IMR-90 (cell line): ENCODE data around the gene NRN1. TPM values are rescaled to one million over a fixed set of nuclear protein-coding genes. Genes with fewer than 3 reads are reported as not detected.

Source experiments
- ATAC-seq: fragments of 200-7000 bp; cut with Tn5 transposase; 2 replicates; pipeline ENCODE4 v1.9.1; 2020; ENCODE audit warnings: low read depth, mild to moderate bottlenecking, moderate library complexity
- BruUV-seq: library from RNA; stranded (reverse); fragments of 400-500 nt; replicated peaks from 2 replicates; lab custom pipeline; 2021; lab: Mats Ljungman, UMichigan
- CTCF ChIA-PET: fragments of 300-600 bp; formaldehyde crosslinking; extraction: SDS; loops from one replicate; lab custom pipeline; 2021; ENCODE audit warnings: antibody characterized with exemption; lab: Yijun Ruan, JAX
- POLR2A ChIA-PET: fragments of 300-600 bp; sonication (Branson Sonifier 250); formaldehyde crosslinking; loops from one replicate; lab custom pipeline; 2022; ENCODE audit warnings: antibody characterized with exemption; ENCODE audit not compliant: unreplicated experiment; lab: Charles Lee
- DNase-seq: peaks from one replicate; pipeline ENCODE4 v3.0.0; 2013
- H2AFZ ChIP-seq: replicated peaks from 2 replicates; pipeline ENCODE3; 2013; ENCODE audit warnings: low read length, mild to moderate bottlenecking; ENCODE audit not compliant: poor library complexity
- H2AK5ac ChIP-seq: 2 replicates; pipeline ENCODE4 v1.6.1; 2013; ENCODE audit warnings: low read depth, low read length, inconsistent platforms
- H2AK9ac ChIP-seq: replicated peaks from 2 replicates; pipeline ENCODE3; 2013; ENCODE audit warnings: mild to moderate bottlenecking, low read depth, low read length, moderate library complexity; ENCODE audit not compliant: poor library complexity
- H2BK120ac ChIP-seq: 2 replicates; pipeline ENCODE4 v1.6.1; 2013; ENCODE audit warnings: low read depth, low read length, inconsistent platforms
- H2BK15ac ChIP-seq: 3 replicates; pipeline ENCODE4 v1.6.1; 2013; ENCODE audit warnings: low read depth, low read length, inconsistent platforms
- H2BK20ac ChIP-seq: 2 replicates; pipeline ENCODE4 v1.6.1; 2013; ENCODE audit warnings: low read depth, mild to moderate bottlenecking, inconsistent platforms, low read length, moderate library complexity
- H2BK5ac ChIP-seq: 2 replicates; pipeline ENCODE4 v1.6.1; 2013; ENCODE audit warnings: mild to moderate bottlenecking, low read depth, low read length, inconsistent platforms; ENCODE audit not compliant: poor library complexity, severe bottlenecking
- H3K14ac ChIP-seq: replicated peaks from 2 replicates; pipeline ENCODE4 v1.6.1; 2013; ENCODE audit warnings: low read depth, low read length, inconsistent platforms
- H3K18ac ChIP-seq: 2 replicates; pipeline ENCODE4 v1.6.1; 2013; ENCODE audit warnings: low read depth, low read length, control low read depth
- H3K23ac ChIP-seq: 2 replicates; pipeline ENCODE4 v1.6.1; 2013; ENCODE audit warnings: low read depth, low read length, inconsistent platforms
- H3K27ac ChIP-seq: 2 replicates; pipeline ENCODE4 v1.5.1; 2013; ENCODE audit warnings: mild to moderate bottlenecking, control low read depth, low read length; ENCODE audit not compliant: insufficient read depth
- H3K27me3 ChIP-seq: 2 replicates; pipeline ENCODE4 v1.6.1; 2013; ENCODE audit warnings: low read length; ENCODE audit not compliant: control insufficient read depth, insufficient read depth
- H3K36me3 ChIP-seq: 2 replicates; pipeline ENCODE4 v1.6.1; 2013; ENCODE audit warnings: low read length, mixed read lengths; ENCODE audit not compliant: control insufficient read depth, insufficient read depth
- H3K4ac ChIP-seq: 2 replicates; pipeline ENCODE4 v1.6.1; 2013; ENCODE audit warnings: low read depth, low read length, inconsistent platforms
- H3K4me1 ChIP-seq: 2 replicates; pipeline ENCODE4 v1.6.1; 2013; ENCODE audit warnings: low read length, mixed read lengths; ENCODE audit not compliant: control insufficient read depth, insufficient read depth
- H3K4me2 ChIP-seq: 2 replicates; pipeline ENCODE4 v1.6.1; 2013; ENCODE audit warnings: low read depth, mild to moderate bottlenecking, control low read depth, low read length, moderate library complexity
- H3K4me3 ChIP-seq: 2 replicates; pipeline ENCODE4 v1.5.1; 2013; ENCODE audit warnings: low read depth, mild to moderate bottlenecking, control low read depth, low read length, moderate library complexity; ENCODE audit not compliant: insufficient read depth
- H3K56ac ChIP-seq: 2 replicates; pipeline ENCODE4 v1.6.1; 2013; ENCODE audit warnings: low read length, inconsistent platforms; ENCODE audit not compliant: insufficient read depth; ENCODE audit errors: extremely low read depth
- H3K79me1 ChIP-seq, 2 experiments: 2 replicates each; pipeline ENCODE4 v1.6.1; 2013; ENCODE audit warnings: low read length in 2 of 2, inconsistent platforms in 1 of 2, low read depth in 1 of 2
- H3K9ac ChIP-seq: 2 replicates; pipeline ENCODE4 v1.6.1; 2013; ENCODE audit warnings: low read depth, low read length, control low read depth
- H3K9me1 ChIP-seq: 2 replicates; pipeline ENCODE4 v1.6.1; 2013; ENCODE audit warnings: low read length, inconsistent platforms; ENCODE audit not compliant: insufficient read depth
- H3K9me3 ChIP-seq: 2 replicates; pipeline ENCODE4 v1.6.1; 2013; ENCODE audit warnings: low read length; ENCODE audit not compliant: control insufficient read depth, insufficient read depth
- H4K20me1 ChIP-seq: 2 replicates; pipeline ENCODE4 v1.6.1; 2013; ENCODE audit warnings: low read length, inconsistent platforms; ENCODE audit not compliant: insufficient read depth
- H4K5ac ChIP-seq: 2 replicates; pipeline ENCODE4 v1.6.1; 2013; ENCODE audit warnings: mild to moderate bottlenecking, low read depth, low read length, control low read depth
- H4K8ac ChIP-seq, 2 experiments: 2 replicates each; pipeline ENCODE4 v1.6.1; 2013; ENCODE audit warnings: low read depth in 2 of 2, low read length in 2 of 2, control low read depth in 1 of 2, inconsistent platforms in 1 of 2
- H4K91ac ChIP-seq: 2 replicates; pipeline ENCODE4 v1.6.1; 2013; ENCODE audit warnings: low read depth, low read length, inconsistent platforms; ENCODE audit not compliant: insufficient read depth
- CEBPB ChIP-seq: IDR thresholded peaks from 2 replicates; pipeline ENCODE4 v1.6.1; 2012; ENCODE audit warnings: low read depth, low read length, improper control_type of control experiment
- MAFK ChIP-seq: IDR thresholded peaks from 2 replicates; pipeline ENCODE4 v1.6.1; 2012; ENCODE audit warnings: low read depth, low read length, improper control_type of control experiment
- RAD21 ChIP-seq: IDR thresholded peaks from 2 replicates; pipeline ENCODE4 v1.6.1; 2012; ENCODE audit warnings: low read length, improper control_type of control experiment
- RCOR1 ChIP-seq: IDR thresholded peaks from 2 replicates; pipeline ENCODE4 v1.6.1; 2012; ENCODE audit warnings: mild to moderate bottlenecking, low read length, improper control_type of control experiment; ENCODE audit not compliant: insufficient replicate concordance
- SMC3 ChIP-seq: fragments of 150-350 bp; IDR thresholded peaks from 2 replicates; pipeline ENCODE4 v1.6.1; 2016; ENCODE audit warnings: low read depth, mild to moderate bottlenecking, antibody characterized with exemption, low read length, moderate library complexity
- WGBS, 2 experiments: methylation state at CpG; one replicate each; pipeline versions ENCODE4 v1.1.5 to v1.1.7; 2013; ENCODE audit warnings: missing lambda C conversion rate in 2 of 2; ENCODE audit not compliant: insufficient read length in 1 of 2; ENCODE audit errors: extremely low coverage in 2 of 2; 5-methylcytosine and 5-hydroxymethylcytosine counted together
- dilution Hi-C: fragments of 300-500 bp; cut with HindIII; formaldehyde crosslinking; loops from one replicate; pipeline ENCODE4 v1.14.3; 2018; ENCODE audit warnings: low sequenced_read_pairs; ENCODE audit not compliant: unreplicated experiment
- in situ Hi-C: fragments of 300-500 bp; cut with MboI; formaldehyde crosslinking; loops from 3 replicates; pipeline ENCODE4 v1.14.3; 2019; ENCODE audit warnings: low sequenced_read_pairs, inconsistent platforms, mixed read lengths
- intact Hi-C: fragments of 100-400 bp; cut with micrococcal nuclease; formaldehyde crosslinking; loops from 2 replicates; pipeline ENCODE4 v1.10.0; 2022
- polyA plus RNA-seq, 3 experiments: library from polyadenylated mRNA; depleted of rRNA; stranded (reverse); fragments of >200 nt; gene quantifications; 2 replicates each; pipeline ENCODE4 v1.2.3, GENCODE V29; 2012; ENCODE audit warnings: low replicate concordance in 1 of 3
- total RNA-seq: library from RNA; depleted of rRNA; stranded (reverse); fragments of >200 nt; gene quantifications from 2 replicates; pipeline ENCODE4 v1.2.3, GENCODE V29; 2012
- TF ChIP-seq, protein P1 (sequence below): fragments of 150-350 bp; IDR thresholded peaks from 2 replicates; pipeline ENCODE4 v1.6.1; 2016; ENCODE audit warnings: low read depth, mild to moderate bottlenecking, low read length, moderate library complexity, borderline replicate concordance

Gene NRN1
- total and polyA plus RNA-seq, 2 of the 4 experiments (the other 2 are of a cell fraction): not detected

DNA sequence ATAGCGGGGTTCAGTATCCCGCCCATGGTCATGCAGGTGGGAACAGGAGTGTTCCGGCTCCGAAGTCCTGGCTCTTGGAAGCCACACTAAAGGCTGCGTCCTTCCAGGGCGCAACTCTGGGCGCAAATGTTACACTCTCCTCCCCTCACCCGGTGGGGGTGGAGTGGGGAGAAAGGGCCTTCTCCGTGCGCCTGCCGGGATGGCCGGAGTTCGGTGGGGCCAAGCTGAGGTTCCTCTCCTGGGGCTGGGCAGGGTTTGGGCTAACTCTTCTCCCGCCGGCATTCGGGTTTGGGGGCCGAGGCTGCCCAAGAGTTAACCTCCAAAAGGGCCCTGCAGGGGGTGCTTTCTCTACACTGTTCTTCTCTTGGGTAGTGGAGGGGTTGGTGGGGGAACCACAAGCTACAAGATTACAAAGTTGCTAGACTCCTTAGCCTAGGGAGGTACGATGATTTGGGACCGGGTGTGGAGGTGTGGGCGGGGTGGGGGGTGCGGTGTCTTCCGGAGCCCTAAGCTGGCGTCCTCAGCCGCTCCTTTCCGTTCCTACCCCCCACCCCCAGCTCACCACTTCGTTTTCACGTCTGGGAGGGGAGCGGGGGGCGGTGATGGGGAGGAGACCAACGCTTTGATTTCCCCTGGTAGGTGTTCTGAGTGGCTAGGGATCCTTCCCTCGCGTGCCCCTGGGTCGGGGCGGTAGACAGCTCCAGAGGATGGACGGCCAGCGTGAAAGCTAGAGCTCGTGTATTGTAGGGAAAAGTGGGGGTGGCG, 12.3 kb downstream of the NRN1 start (continued):
- no peak for TF ChIP-seq RCOR1

DNA sequence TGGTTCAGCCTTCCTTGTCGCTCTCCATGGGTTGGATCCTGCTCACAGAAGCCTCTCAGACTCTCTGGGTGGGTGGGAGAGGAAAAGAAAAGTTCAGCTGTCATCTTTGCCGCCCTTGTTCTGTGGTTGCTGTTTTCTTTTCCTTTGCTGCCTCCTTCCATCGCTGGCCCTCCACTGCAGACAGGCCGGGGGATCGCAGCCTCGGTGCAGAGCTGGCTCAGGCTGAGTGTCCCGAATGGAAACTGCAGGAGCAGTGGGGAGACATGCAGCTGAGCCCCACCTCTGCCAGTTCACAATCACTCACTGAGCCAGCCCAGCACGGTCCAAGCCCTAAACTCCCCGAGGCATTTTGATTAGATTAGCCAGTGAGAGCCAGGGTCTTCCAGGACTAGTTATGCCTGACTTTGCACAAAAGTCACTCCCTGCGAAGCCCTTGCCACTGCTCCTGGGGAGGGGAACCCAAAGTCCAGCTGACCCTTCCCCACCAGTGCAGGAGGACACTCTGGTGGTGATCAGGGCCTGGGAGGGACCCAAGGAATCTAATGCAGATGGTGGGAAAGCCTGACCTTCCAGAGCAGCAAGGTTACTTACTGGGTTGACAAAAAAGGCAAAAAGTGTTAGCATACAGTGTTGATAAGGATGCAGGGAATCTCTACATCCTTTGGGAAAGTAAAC, 14.0 kb downstream of the NRN1 start:
- ATAC-seq (no peak), DNase-seq (no peak)
- Histone ChIP-seq H4K91ac (no peak overlapping the region), H2BK120ac (no peak overlapping the region), H3K14ac (no peak overlapping the region), H3K4ac (no peak overlapping the region), H2BK15ac (no peak overlapping the region), H4K8ac (no peak overlapping the region), H3K9me3 (peaks cover 1% of the 10 kb centered on the region; the same call in 1 of the 2 replicates), H2AK5ac (no peak overlapping the region), H3K18ac (no peak overlapping the region), H3K4me2 (no peak overlapping the region), H3K23ac (no peak overlapping the region), H2AFZ (no peak overlapping the region), H2BK20ac (no peak overlapping the region), H3K9ac (no peak overlapping the region), H3K27me3 (peaks cover 42% of the 10 kb centered on the region), H3K27ac (no peak overlapping the region), H3K4me3 (no peak overlapping the region), H2BK5ac (no peak overlapping the region), H3K36me3 (no peaks in the 10 kb centered on the region), H4K5ac (no peak overlapping the region), H3K56ac (no peak overlapping the region), H2AK9ac (no peak overlapping the region), H3K79me1 (no peaks in the 10 kb centered on the region), H3K9me1 (no peaks in the 10 kb centered on the region), H4K20me1 (no peaks in the 10 kb centered on the region; the same call in 1 of the 2 replicates), H3K4me1 (no peaks in the 10 kb centered on the region)
- TF ChIP-seq, protein P1, sequence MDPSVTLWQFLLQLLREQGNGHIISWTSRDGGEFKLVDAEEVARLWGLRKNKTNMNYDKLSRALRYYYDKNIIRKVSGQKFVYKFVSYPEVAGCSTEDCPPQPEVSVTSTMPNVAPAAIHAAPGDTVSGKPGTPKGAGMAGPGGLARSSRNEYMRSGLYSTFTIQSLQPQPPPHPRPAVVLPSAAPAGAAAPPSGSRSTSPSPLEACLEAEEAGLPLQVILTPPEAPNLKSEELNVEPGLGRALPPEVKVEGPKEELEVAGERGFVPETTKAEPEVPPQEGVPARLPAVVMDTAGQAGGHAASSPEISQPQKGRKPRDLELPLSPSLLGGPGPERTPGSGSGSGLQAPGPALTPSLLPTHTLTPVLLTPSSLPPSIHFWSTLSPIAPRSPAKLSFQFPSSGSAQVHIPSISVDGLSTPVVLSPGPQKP: no peak
- TF ChIP-seq SMC3 (no peak), RAD21 (no peak), MAFK (no peak), CEBPB (no peak)
- intact Hi-C loops (no loop called here), dilution Hi-C loops (no loop called here), in situ Hi-C loops (loop anchor here (25.0 kb wide), 1 partner anchor 530 kb away; no protein-coding TSS in a partner anchor)
- WGBS, 2 experiments: no CpG with 5 or more reads among the region's 10 CpGs
- ChIA-PET POLR2A (no interaction called here), CTCF (no interaction called here)
- BruUV-seq: no TSS peak
